ENCODE data around the gene RASL10B. TPM values are rescaled to one million over a fixed set of nuclear protein-coding genes. Genes with fewer than 3 reads are reported as not detected.

The RASL10B gene
- total RNA-seq, 1 experiment from 2014 or later: 0.09 TPM

- Mint-ChIP-seq H3K27me3 (ENCODE audit: insufficient read depth, unreplicated experiment) (peaks cover 50% of the 10 kb centered on the region), H3K27ac (ENCODE audit: low read depth, unreplicated experiment) (no peak overlapping the region), H3K9me3 (ENCODE audit: unreplicated experiment) (no peaks in the 10 kb centered on the region), H3K4me1 (ENCODE audit: insufficient read depth, unreplicated experiment) (peaks cover 10% of the 10 kb centered on the region), H3K4me3 (ENCODE audit: unreplicated experiment) (no peak overlapping the region), H3K36me3 (ENCODE audit: insufficient read depth, unreplicated experiment) (no peaks in the 10 kb centered on the region)
- TF ChIP-seq CTCF (IDR thresholded peaks at IDR 0.05; ENCODE audit: unreplicated experiment): no peak
- ChIA-PET CTCF (interaction anchor here (0.6 to 9.3 kb wide), 5 partner anchors 10 to 131 kb away, joined by 3 to 150 read pairs (median 4); no protein-coding TSS in a partner anchor), POLR2A (no interaction called here)
- peak; percentile 44 for DNase-seq (ENCODE audit: unreplicated experiment)
- BruUV-seq (replicated peaks): no TSS peak
- intact Hi-C loops (cut with micrococcal nuclease): loop anchor here (10.0 kb wide), 2 partner anchors 79 to 429 kb away; no protein-coding TSS in a partner anchor
Measured at GRCh38 chr17:35743626-35744328, 12.3 kb downstream of the RASL10B start.

GRCh38 chr17:35744830-35745229 is 13.4 kb downstream of the RASL10B start:
- BruUV-seq (replicated peaks): no TSS peak
- Mint-ChIP-seq H3K4me3 (ENCODE audit: unreplicated experiment) (no peak overlapping the region), H3K4me1 (ENCODE audit: insufficient read depth, unreplicated experiment) (peaks cover 10% of the 10 kb centered on the region), H3K27ac (ENCODE audit: low read depth, unreplicated experiment) (no peak overlapping the region), H3K9me3 (ENCODE audit: unreplicated experiment) (no peaks in the 10 kb centered on the region), H3K36me3 (ENCODE audit: insufficient read depth, unreplicated experiment) (peaks cover 4% of the 10 kb centered on the region), H3K27me3 (ENCODE audit: insufficient read depth, unreplicated experiment) (peaks cover 40% of the 10 kb centered on the region)
- no peak for DNase-seq (ENCODE audit: unreplicated experiment)
- CTCF ChIA-PET: interaction anchor here (0.5 to 9.3 kb wide), 8 partner anchors 19 to 817 kb away, joined by 3 to 150 read pairs (median 3); no protein-coding TSS in a partner anchor
- TF ChIP-seq CTCF (IDR thresholded peaks at IDR 0.05; ENCODE audit: unreplicated experiment): no peak
- POLR2A ChIA-PET: no interaction called here
- intact Hi-C loops (cut with micrococcal nuclease): loop anchor here (5.0 to 10.0 kb wide), 4 partner anchors 80 to 1323 kb away; partner anchors contain the start of gene SLFN12L

- Mint-ChIP-seq H3K4me3 (ENCODE audit: unreplicated experiment) (no peak overlapping the region), H3K27ac (ENCODE audit: low read depth, unreplicated experiment) (no peak overlapping the region), H3K36me3 (ENCODE audit: insufficient read depth, unreplicated experiment) (peaks cover 4% of the 10 kb centered on the region), H3K4me1 (ENCODE audit: insufficient read depth, unreplicated experiment) (peaks cover 10% of the 10 kb centered on the region), H3K9me3 (ENCODE audit: unreplicated experiment) (no peaks in the 10 kb centered on the region), H3K27me3 (ENCODE audit: insufficient read depth, unreplicated experiment) (peaks cover 36% of the 10 kb centered on the region)
- TF ChIP-seq CTCF (IDR thresholded peaks at IDR 0.05; ENCODE audit: unreplicated experiment): no peak
- ChIA-PET POLR2A (no interaction called here), CTCF (interaction anchor here (0.5 to 9.3 kb wide), 7 partner anchors 18 to 817 kb away, joined by 3 to 150 read pairs (median 3); partner anchors contain the start of gene RASL10B)
- DNase-seq (ENCODE audit: unreplicated experiment): no peak
- intact Hi-C loops (cut with micrococcal nuclease): loop anchor here (5.0 to 10.0 kb wide), 4 partner anchors 80 to 1323 kb away; partner anchors contain the start of gene SLFN12L
- BruUV-seq (replicated peaks): no TSS peak
Measured at GRCh38 chr17:35745246-35745645, 13.8 kb downstream of the RASL10B start.

GRCh38 chr17:35745749-35746320 is 14.4 kb downstream of the RASL10B start:
- no peaks in the 10 kb centered on the region for H3K9me3 Mint-ChIP-seq (ENCODE audit: unreplicated experiment)
- no peak overlapping the region for H3K4me3 Mint-ChIP-seq (ENCODE audit: unreplicated experiment)
- no peak overlapping the region for H3K27ac Mint-ChIP-seq (ENCODE audit: low read depth, unreplicated experiment)
- peaks cover 10% of the 10 kb centered on the region for H3K4me1 Mint-ChIP-seq (ENCODE audit: insufficient read depth, unreplicated experiment)
- TF ChIP-seq CTCF (IDR thresholded peaks at IDR 0.05; ENCODE audit: unreplicated experiment): no peak
- H3K27me3 Mint-ChIP-seq (ENCODE audit: insufficient read depth, unreplicated experiment): peaks cover 32% of the 10 kb centered on the region
- intact Hi-C loops (cut with micrococcal nuclease): loop anchor here (5.0 to 10.0 kb wide), 4 partner anchors 81 to 1324 kb away; partner anchors contain the start of gene SLFN12L
- H3K36me3 Mint-ChIP-seq (ENCODE audit: insufficient read depth, unreplicated experiment): peaks cover 4% of the 10 kb centered on the region
- DNase-seq (ENCODE audit: unreplicated experiment): no peak
- POLR2A ChIA-PET: no interaction called here
- no TSS peak for BruUV-seq (replicated peaks)
- CTCF ChIA-PET: interaction anchor here (0.6 to 9.3 kb wide), 9 partner anchors 9 to 812 kb away, joined by 3 to 150 read pairs (median 33); partner anchors contain the start of gene RASL10B

Data from MCF 10A (cell line).